SK-N-SH (cell line): ENCODE data around the gene PPIP5K1.

ENCODE experiments used
- IRF3 ChIP-seq: fragments of 150-350 bp; IDR thresholded peaks from 2 replicates; pipeline ENCODE4 v1.6.1; 2016; ENCODE audit warnings: mild to moderate bottlenecking, low read depth, low read length
- JUND ChIP-seq: IDR thresholded peaks from 2 replicates; pipeline ENCODE4 v1.4.0; 2012
- NRF1 ChIP-seq: IDR thresholded peaks from 2 replicates; pipeline ENCODE4 v1.6.1; 2012; ENCODE audit warnings: low read depth, mild to moderate bottlenecking, low read length
- POLR2AphosphoS5 ChIP-seq: IDR thresholded peaks from 2 replicates; pipeline ENCODE4 v1.6.1; 2012; ENCODE audit warnings: low read depth, low read length
- RAD21 ChIP-seq: IDR thresholded peaks from 2 replicates; pipeline ENCODE4 v1.6.1; 2012; ENCODE audit warnings: mild to moderate bottlenecking, low read length
- RFX5 ChIP-seq: IDR thresholded peaks from 2 replicates; pipeline ENCODE4 v1.6.1; 2012; ENCODE audit warnings: mild to moderate bottlenecking, improper control_type of control experiment, low read length
- SIN3A ChIP-seq: IDR thresholded peaks from 2 replicates; pipeline ENCODE4 v1.6.1; 2012; ENCODE audit warnings: low read depth, mild to moderate bottlenecking, low read length, moderate library complexity, borderline replicate concordance
- TCF12 ChIP-seq: IDR thresholded peaks from 2 replicates; pipeline ENCODE4 v1.4.0; 2012
- ZBTB33 ChIP-seq: IDR thresholded peaks from 2 replicates; pipeline ENCODE4 v1.4.0; 2012; ENCODE audit warnings: low read depth, borderline replicate concordance
- TF ChIP-seq, protein P1 (sequence below): fragments of 200-600 bp; sonication (generic); IDR thresholded peaks from 2 replicates; pipeline ENCODE4 v1.6.1; 2017; ENCODE audit warnings: antibody characterized with exemption, mild to moderate bottlenecking, moderate library complexity

- TF ChIP-seq, protein P1, sequence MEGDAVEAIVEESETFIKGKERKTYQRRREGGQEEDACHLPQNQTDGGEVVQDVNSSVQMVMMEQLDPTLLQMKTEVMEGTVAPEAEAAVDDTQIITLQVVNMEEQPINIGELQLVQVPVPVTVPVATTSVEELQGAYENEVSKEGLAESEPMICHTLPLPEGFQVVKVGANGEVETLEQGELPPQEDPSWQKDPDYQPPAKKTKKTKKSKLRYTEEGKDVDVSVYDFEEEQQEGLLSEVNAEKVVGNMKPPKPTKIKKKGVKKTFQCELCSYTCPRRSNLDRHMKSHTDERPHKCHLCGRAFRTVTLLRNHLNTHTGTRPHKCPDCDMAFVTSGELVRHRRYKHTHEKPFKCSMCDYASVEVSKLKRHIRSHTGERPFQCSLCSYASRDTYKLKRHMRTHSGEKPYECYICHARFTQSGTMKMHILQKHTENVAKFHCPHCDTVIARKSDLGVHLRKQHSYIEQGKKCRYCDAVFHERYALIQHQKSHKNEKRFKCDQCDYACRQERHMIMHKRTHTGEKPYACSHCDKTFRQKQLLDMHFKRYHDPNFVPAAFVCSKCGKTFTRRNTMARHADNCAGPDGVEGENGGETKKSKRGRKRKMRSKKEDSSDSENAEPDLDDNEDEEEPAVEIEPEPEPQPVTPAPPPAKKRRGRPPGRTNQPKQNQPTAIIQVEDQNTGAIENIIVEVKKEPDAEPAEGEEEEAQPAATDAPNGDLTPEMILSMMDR, result peak; percentile 48
- TF ChIP-seq RAD21 (peak; percentile 73), IRF3 (no peak), ZBTB33 (no peak), SIN3A (no peak), NRF1 (no peak), RFX5 (no peak), TCF12 (no peak), POLR2AphosphoS5 (no peak), JUND (no peak)
Measured at GRCh38 chr15:43511012-43511885, 78.8 kb downstream of the PPIP5K1 start.
